GM23338 (cell line): Measurements from ENCODE around the gene MTA3. TPM values are rescaled to one million over a fixed set of nuclear protein-coding genes. Genes with fewer than 3 reads are reported as not detected.

Source experiments
- ATAC-seq: fragments of 200-7000 bp; cut with Tn5 transposase; 3 replicates; pipeline ENCODE4 v1.9.1; 2020
- DNase-seq: peaks from one replicate; pipeline ENCODE4 v3.0.0-alpha.2; 2015; ENCODE audit warnings: low spot score
- H2AFZ ChIP-seq: fragments of 200-600 bp; sonication (generic); 2 replicates; pipeline ENCODE4 v1.8.0; 2016; ENCODE audit warnings: antibody characterized with exemption, mild to moderate bottlenecking, moderate library complexity
- H3F3A ChIP-seq: fragments of 200-600 bp; sonication (generic); replicated peaks from 2 replicates; pipeline ENCODE4 v1.8.0; 2017; ENCODE audit warnings: antibody characterized with exemption, mixed run types, low read depth
- H3K27ac ChIP-seq: fragments of 200-600 bp; sonication (generic); 2 replicates; pipeline ENCODE4 v1.6.1; 2016; ENCODE audit warnings: low read depth
- H3K27me3 ChIP-seq: fragments of 200-600 bp; sonication (generic); 2 replicates; pipeline ENCODE4 v1.8.0; 2016; ENCODE audit warnings: mild to moderate bottlenecking, mixed run types, moderate library complexity; ENCODE audit not compliant: insufficient read depth
- H3K36me3 ChIP-seq: fragments of 200-600 bp; sonication (generic); 2 replicates; pipeline ENCODE4 v1.8.0; 2016; ENCODE audit warnings: mild to moderate bottlenecking; ENCODE audit not compliant: insufficient read depth
- H3K4me1 ChIP-seq: fragments of 200-600 bp; sonication (generic); 2 replicates; pipeline ENCODE4 v1.8.0; 2016; ENCODE audit warnings: mild to moderate bottlenecking, moderate library complexity; ENCODE audit not compliant: insufficient read depth
- H3K4me2 ChIP-seq: fragments of 200-600 bp; sonication (generic); 2 replicates; pipeline ENCODE4 v1.7.1; 2017; ENCODE audit warnings: mixed run types
- H3K4me3 ChIP-seq: fragments of 200-600 bp; sonication (generic); 2 replicates; pipeline ENCODE4 v1.6.1; 2016; ENCODE audit warnings: mixed run types
- H3K79me2 ChIP-seq: fragments of 200-600 bp; sonication (generic); replicated peaks from 2 replicates; pipeline ENCODE4 v1.8.0; 2017; ENCODE audit warnings: mild to moderate bottlenecking; ENCODE audit not compliant: insufficient read depth
- H3K9me2 ChIP-seq: fragments of 200-600 bp; sonication (generic); 2 replicates; pipeline ENCODE4 v1.8.0; 2017; ENCODE audit not compliant: insufficient read depth
- H4K20me1 ChIP-seq: fragments of 200-600 bp; sonication (generic); replicated peaks from 2 replicates; pipeline ENCODE4 v1.8.0; 2017; ENCODE audit warnings: mild to moderate bottlenecking; ENCODE audit not compliant: insufficient read depth
- H3K27ac Mint-ChIP-seq: 2 replicates; pipeline ENCODE4 v1.8.0; 2020; ENCODE audit warnings: inconsistent platforms, mild to moderate bottlenecking, moderate library complexity, mixed read lengths
- H3K27me3 Mint-ChIP-seq: 3 replicates; pipeline ENCODE4 v1.8.0; 2022; ENCODE audit warnings: low read depth, mild to moderate bottlenecking, moderate library complexity, mixed read lengths, inconsistent platforms; ENCODE audit not compliant: insufficient read depth, poor library complexity
- H3K36me3 Mint-ChIP-seq: 3 replicates; pipeline ENCODE4 v1.8.0; 2021; ENCODE audit warnings: low read depth, mild to moderate bottlenecking, inconsistent platforms, moderate library complexity, mixed read lengths
- H3K4me1 Mint-ChIP-seq: 3 replicates; pipeline ENCODE4 v1.8.0; 2020; ENCODE audit warnings: mild to moderate bottlenecking, inconsistent platforms, mixed read lengths
- H3K4me3 Mint-ChIP-seq: 3 replicates; pipeline ENCODE4 v1.8.0; 2021; ENCODE audit warnings: moderate library complexity, mild to moderate bottlenecking, inconsistent platforms, mixed read lengths
- H3K9me3 Mint-ChIP-seq: 3 replicates; pipeline ENCODE4 v1.8.0; 2020; ENCODE audit warnings: moderate library complexity, mild to moderate bottlenecking, inconsistent platforms, mixed read lengths
- CREB1 ChIP-seq: fragments of 250-450 bp; sonication (Bioruptor Pico); IDR thresholded peaks from 2 replicates; pipeline ENCODE4 v1.5.0; 2020; ENCODE audit warnings: low read depth, mild to moderate bottlenecking, moderate library complexity
- EZH2 ChIP-seq: fragments of 200-600 bp; sonication (generic); IDR thresholded peaks from one replicate; pipeline ENCODE4 v1.8.0; 2017; ENCODE audit warnings: antibody characterized with exemption, mild to moderate bottlenecking, low read depth; ENCODE audit not compliant: unreplicated experiment
- EZH2phosphoT487 ChIP-seq: fragments of 200-600 bp; sonication (generic); IDR thresholded peaks from one replicate; pipeline ENCODE4 v1.8.1; 2018; ENCODE audit warnings: antibody characterized with exemption; ENCODE audit not compliant: unreplicated experiment
- NANOG ChIP-seq: IDR thresholded peaks from 2 replicates; pipeline ENCODE4 v1.6.1; 2016; ENCODE audit warnings: antibody characterized with exemption, borderline replicate concordance
- STAT1 ChIP-seq: IDR thresholded peaks from one replicate; pipeline ENCODE4 v1.6.1; 2016; ENCODE audit warnings: antibody characterized with exemption; ENCODE audit not compliant: unreplicated experiment
- polyA plus RNA-seq: library from polyadenylated mRNA; unstranded; fragments of >200 nt; fragmentation: Nextera tagmentation; extraction: Ambion mirVana; gene quantifications from 2 replicates; pipeline ENCODE4 v1.2.1, GENCODE V29; 2016
- total RNA-seq: library from RNA; depleted of rRNA; stranded (reverse); fragments of >200 nt; shearing (Covaris generic); gene quantifications from 2 replicates; pipeline ENCODE4 v1.2.3, GENCODE V29; 2014
- TF ChIP-seq, protein P1 (sequence below): IDR thresholded peaks from 2 replicates; pipeline ENCODE4 v1.6.1; 2016; ENCODE audit warnings: antibody characterized with exemption
- TF ChIP-seq, protein P2 (sequence below), 2 experiments: fragments of 200-600 bp in 1 of 2; sonication (generic) in 1 of 2; conservative IDR thresholded peaks; 2 replicates each; pipeline versions ENCODE4 v1.5.1 to v1.6.1; 2016 to 2017; ENCODE audit warnings: antibody characterized with exemption in 2 of 2, low read depth in 2 of 2, mild to moderate bottlenecking in 2 of 2, moderate library complexity in 1 of 2

MTA3 gene
- total and polyA plus RNA-seq, 2 experiments from 2014 or later: 162 to 208 TPM

- Histone ChIP-seq H3K4me3 (no peak overlapping the region), H3K27me3 (no peaks in the 10 kb centered on the region), H4K20me1 (no peaks in the 10 kb centered on the region), H3K79me2 (no peaks in the 10 kb centered on the region), H3K36me3 (no peaks in the 10 kb centered on the region), H2AFZ (no peak overlapping the region), H3K27ac (no peak overlapping the region), H3K4me2 (no peak overlapping the region), H3K4me1 (peaks cover 17% of the 10 kb centered on the region), H3K9me2 (no peaks in the 10 kb centered on the region), H3F3A (no peaks in the 10 kb centered on the region)
- TF ChIP-seq, protein P1, sequence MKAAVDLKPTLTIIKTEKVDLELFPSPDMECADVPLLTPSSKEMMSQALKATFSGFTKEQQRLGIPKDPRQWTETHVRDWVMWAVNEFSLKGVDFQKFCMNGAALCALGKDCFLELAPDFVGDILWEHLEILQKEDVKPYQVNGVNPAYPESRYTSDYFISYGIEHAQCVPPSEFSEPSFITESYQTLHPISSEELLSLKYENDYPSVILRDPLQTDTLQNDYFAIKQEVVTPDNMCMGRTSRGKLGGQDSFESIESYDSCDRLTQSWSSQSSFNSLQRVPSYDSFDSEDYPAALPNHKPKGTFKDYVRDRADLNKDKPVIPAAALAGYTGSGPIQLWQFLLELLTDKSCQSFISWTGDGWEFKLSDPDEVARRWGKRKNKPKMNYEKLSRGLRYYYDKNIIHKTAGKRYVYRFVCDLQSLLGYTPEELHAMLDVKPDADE: no peak
- no peak for TF ChIP-seq EZH2phosphoT487
- TF ChIP-seq EZH2: no peak
- TF ChIP-seq STAT1: no peak
- TF ChIP-seq NANOG: no peak
- H3K4me1 Mint-ChIP-seq: peaks cover 9% of the 10 kb centered on the region
- ATAC-seq (no peak), DNase-seq (no peak)
- peaks cover 7% of the 10 kb centered on the region for H3K27me3 Mint-ChIP-seq
- peaks cover 3% of the 10 kb centered on the region; the same call in 1 of the 3 replicates for H3K36me3 Mint-ChIP-seq
- H3K4me3 Mint-ChIP-seq: no peak overlapping the region
- H3K9me3 Mint-ChIP-seq: peaks cover 4% of the 10 kb centered on the region; the same call in 2 of the 3 replicates
- no peak overlapping the region for H3K27ac Mint-ChIP-seq
Observed at GRCh38 chr2:42537493-42537892, 30.9 kb upstream of the MTA3 start.

DNA sequence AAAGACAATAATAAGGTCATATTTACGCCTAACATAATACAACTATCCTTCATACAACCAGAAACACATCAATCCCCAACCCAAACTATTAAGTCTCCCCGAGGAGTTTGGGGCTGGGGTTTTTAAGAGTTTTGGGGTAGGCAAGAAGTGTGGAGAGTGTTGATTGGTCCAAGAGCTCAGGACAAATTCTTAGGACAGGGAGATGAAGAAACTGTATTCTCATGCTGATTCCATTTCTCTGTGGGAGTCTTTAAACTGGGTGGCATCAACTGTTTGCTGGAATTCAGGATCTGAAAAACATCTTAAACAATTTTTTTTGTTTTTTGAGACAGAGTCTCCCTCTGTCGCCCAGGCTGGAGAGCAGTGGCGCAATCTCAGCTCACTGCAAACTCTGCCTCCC lies 25.6 kb upstream of the MTA3 start:
- no peak overlapping the region for H3K4me3 ChIP-seq
- Mint-ChIP-seq H3K36me3 (peaks cover 3% of the 10 kb centered on the region; the same call in 1 of the 3 replicates), H3K27ac (peak overlapping the region; percentile 85), H3K4me3 (no peak overlapping the region), H3K4me1 (peaks cover 35% of the 10 kb centered on the region), H3K9me3 (peaks cover 4% of the 10 kb centered on the region; the same call in 2 of the 3 replicates), H3K27me3 (peaks cover 2% of the 10 kb centered on the region)
- H3K27ac ChIP-seq: peak overlapping the region; percentile 70
- peaks cover 51% of the 10 kb centered on the region for H3K4me1 ChIP-seq
- H3K9me2 ChIP-seq: no peaks in the 10 kb centered on the region
- H3F3A ChIP-seq: peaks cover 28% of the 10 kb centered on the region
- no peak overlapping the region for H2AFZ ChIP-seq
- H3K4me2 ChIP-seq: peak overlapping the region; percentile 50; the same call in 1 of the 2 replicates
- H3K27me3 ChIP-seq: no peaks in the 10 kb centered on the region
- no peaks in the 10 kb centered on the region for H3K79me2 ChIP-seq
- ATAC-seq (peak; percentile 16), DNase-seq (peak; percentile 62)
- no peaks in the 10 kb centered on the region for H3K36me3 ChIP-seq
- TF ChIP-seq CREB1 (CRISPR knock-in tag): no peak
- TF ChIP-seq, protein P2, sequence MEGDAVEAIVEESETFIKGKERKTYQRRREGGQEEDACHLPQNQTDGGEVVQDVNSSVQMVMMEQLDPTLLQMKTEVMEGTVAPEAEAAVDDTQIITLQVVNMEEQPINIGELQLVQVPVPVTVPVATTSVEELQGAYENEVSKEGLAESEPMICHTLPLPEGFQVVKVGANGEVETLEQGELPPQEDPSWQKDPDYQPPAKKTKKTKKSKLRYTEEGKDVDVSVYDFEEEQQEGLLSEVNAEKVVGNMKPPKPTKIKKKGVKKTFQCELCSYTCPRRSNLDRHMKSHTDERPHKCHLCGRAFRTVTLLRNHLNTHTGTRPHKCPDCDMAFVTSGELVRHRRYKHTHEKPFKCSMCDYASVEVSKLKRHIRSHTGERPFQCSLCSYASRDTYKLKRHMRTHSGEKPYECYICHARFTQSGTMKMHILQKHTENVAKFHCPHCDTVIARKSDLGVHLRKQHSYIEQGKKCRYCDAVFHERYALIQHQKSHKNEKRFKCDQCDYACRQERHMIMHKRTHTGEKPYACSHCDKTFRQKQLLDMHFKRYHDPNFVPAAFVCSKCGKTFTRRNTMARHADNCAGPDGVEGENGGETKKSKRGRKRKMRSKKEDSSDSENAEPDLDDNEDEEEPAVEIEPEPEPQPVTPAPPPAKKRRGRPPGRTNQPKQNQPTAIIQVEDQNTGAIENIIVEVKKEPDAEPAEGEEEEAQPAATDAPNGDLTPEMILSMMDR (conservative IDR thresholded peaks at IDR 0.05; ENCODE audit: low read depth in 2 of 2): peak in 1 of 2 experiments; percentile 27; a peak in 2 of 4 replicates
- H4K20me1 ChIP-seq: no peaks in the 10 kb centered on the region
